ENCODE measurements around the gene TOR3A.
A peak's percentile ranks its signal among the peaks of the same experiment; 100 is the strongest.
"Not testable (repeated sequence)": the region's sequence is repeated elsewhere in the genome, so short reads cannot be mapped to it uniquely, and the experiment has no call there.

The TOR3A gene, protein sequence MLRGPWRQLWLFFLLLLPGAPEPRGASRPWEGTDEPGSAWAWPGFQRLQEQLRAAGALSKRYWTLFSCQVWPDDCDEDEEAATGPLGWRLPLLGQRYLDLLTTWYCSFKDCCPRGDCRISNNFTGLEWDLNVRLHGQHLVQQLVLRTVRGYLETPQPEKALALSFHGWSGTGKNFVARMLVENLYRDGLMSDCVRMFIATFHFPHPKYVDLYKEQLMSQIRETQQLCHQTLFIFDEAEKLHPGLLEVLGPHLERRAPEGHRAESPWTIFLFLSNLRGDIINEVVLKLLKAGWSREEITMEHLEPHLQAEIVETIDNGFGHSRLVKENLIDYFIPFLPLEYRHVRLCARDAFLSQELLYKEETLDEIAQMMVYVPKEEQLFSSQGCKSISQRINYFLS

DNA sequence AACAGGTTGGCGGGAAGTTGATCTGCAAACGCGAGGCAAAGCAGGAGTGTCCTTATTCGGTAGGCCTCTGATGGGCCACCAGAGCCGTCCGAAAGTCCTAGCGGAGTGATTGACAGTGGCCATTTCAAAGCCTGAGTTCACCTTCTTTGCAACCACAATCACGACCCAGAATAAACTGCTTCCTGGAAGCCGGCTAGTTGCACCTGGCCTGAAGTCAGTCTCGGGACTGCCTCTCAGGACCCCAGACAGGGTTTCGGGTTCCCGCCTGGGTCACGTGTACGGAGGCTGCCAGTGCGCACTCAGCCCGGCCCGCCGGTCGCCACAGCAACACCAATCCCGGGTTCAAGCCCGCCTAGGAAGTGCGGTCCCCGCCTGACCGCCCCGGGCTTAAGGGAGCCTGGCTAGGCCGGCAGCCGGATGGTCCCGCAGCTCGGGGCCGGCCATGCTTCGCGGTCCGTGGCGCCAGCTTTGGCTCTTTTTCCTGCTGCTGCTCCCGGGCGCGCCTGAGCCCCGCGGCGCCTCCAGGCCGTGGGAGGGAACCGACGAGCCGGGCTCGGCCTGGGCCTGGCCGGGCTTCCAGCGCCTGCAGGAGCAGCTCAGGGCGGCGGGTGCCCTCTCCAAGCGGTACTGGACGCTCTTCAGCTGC is at the start of gene TOR3A:
TSS of gene TOR3A (plus strand) at position 384 of the 646 bp plus-strand sequence. CDS start at position 443, 59 bp downstream.
- TF ChIP-seq, protein P1, sequence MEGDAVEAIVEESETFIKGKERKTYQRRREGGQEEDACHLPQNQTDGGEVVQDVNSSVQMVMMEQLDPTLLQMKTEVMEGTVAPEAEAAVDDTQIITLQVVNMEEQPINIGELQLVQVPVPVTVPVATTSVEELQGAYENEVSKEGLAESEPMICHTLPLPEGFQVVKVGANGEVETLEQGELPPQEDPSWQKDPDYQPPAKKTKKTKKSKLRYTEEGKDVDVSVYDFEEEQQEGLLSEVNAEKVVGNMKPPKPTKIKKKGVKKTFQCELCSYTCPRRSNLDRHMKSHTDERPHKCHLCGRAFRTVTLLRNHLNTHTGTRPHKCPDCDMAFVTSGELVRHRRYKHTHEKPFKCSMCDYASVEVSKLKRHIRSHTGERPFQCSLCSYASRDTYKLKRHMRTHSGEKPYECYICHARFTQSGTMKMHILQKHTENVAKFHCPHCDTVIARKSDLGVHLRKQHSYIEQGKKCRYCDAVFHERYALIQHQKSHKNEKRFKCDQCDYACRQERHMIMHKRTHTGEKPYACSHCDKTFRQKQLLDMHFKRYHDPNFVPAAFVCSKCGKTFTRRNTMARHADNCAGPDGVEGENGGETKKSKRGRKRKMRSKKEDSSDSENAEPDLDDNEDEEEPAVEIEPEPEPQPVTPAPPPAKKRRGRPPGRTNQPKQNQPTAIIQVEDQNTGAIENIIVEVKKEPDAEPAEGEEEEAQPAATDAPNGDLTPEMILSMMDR (IDR thresholded peaks at IDR 0.05; ENCODE audit: borderline replicate concordance, control extremely low read depth, extremely low read depth, insufficient read depth, missing control alignments), result no peak
- in situ Hi-C loops (cut with MboI; ENCODE audit: low sequenced_read_pairs, unreplicated experiment), result loop anchor here (25.0 kb wide), 1 partner anchor 730 kb away; no protein-coding TSS in a partner anchor
- DNase-seq (ENCODE audit: low spot score), result peak; percentile 96

GRCh38 chr1:179034720-179035119 is 47.1 kb upstream of the TOR3A start:
- in situ Hi-C loops (cut with MboI; ENCODE audit: low sequenced_read_pairs, unreplicated experiment), result no loop called here
- DNase-seq (ENCODE audit: low spot score), result peak; percentile 70
- TF ChIP-seq, protein P1 (IDR thresholded peaks at IDR 0.05; ENCODE audit: borderline replicate concordance, control extremely low read depth, extremely low read depth, insufficient read depth, missing control alignments), result no peak

DNA sequence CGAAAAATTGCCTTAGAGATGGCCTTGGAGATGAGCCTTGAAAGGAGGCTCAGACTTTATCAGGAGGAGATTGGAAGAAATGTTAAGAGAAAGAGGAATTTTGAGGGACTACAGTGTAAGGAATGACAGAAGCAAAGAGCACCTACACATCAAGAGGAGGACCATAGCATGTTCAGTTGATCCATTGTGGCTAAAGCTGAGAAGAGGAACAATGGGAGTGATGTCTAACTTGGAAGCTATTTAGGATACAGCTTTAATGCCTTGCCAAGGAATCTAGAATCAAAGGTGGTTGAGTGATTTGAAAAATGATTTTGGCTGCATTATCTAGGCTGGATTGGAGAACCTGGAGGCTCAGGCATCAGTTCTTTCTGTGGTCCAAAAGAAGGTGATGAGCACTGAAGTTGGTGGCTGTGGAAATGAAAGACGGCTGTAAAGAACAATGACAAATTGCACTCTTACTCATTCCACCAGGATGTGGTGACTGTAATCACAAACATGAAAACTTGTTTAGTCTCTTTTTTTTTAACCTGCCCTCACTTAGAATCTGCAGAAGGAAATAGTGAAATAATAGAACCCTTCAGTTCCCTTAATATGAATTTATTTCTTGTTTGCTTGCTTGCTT is 44.9 kb upstream of the TOR3A start:
- in situ Hi-C loops (cut with MboI; ENCODE audit: low sequenced_read_pairs, unreplicated experiment), result no loop called here
- TF ChIP-seq, protein P1 (IDR thresholded peaks at IDR 0.05; ENCODE audit: borderline replicate concordance, control extremely low read depth, extremely low read depth, insufficient read depth, missing control alignments), result no peak
- peak; percentile 41 for DNase-seq (ENCODE audit: low spot score)

DNA sequence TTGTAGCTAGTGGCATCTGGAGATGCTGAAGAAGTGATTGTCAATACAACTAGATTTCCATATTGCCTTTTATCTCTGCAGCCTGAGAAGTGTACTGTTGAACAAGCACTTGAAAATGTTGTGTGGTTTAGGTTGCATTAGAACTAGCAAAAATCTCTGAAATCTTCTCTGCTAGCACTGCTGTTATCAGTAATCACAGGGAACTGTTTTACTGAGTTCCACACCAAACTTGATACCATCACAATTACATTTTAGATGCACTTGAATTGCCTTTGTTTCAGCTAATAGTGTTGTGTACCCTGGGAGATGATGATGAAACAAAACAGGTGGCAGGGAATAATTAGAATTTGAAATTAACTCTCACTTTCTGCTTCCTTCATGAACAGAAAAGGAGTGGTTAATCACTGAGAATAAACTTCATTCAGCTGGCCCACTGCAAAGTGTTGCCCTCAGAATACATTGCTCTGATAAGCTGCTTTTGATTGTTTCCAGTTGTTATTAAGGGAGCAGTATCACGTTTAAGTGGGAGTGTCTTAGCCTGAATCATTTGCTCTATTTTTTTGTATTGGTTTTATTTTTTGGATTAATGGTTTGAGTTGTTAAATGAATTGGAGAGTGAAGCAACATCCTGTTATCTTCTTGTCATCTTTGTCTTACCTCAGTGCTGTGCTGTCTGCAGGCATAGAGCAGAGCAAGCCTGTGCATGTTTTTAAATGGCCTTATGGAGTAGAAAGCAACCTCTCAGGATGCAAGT is 43.2 kb upstream of the TOR3A start:
- no peak for DNase-seq (ENCODE audit: low spot score)
- TF ChIP-seq, protein P1 (IDR thresholded peaks at IDR 0.05; ENCODE audit: borderline replicate concordance, control extremely low read depth, extremely low read depth, insufficient read depth, missing control alignments), result no peak
- in situ Hi-C loops (cut with MboI; ENCODE audit: low sequenced_read_pairs, unreplicated experiment), result no loop called here

GRCh38 chr1:179039502-179040174 is 42.2 kb upstream of the TOR3A start:
- not testable (repeated sequence) for DNase-seq (ENCODE audit: low spot score)
- in situ Hi-C loops (cut with MboI; ENCODE audit: low sequenced_read_pairs, unreplicated experiment), result loop anchor here (10.0 kb wide), 1 partner anchor 65 kb away; no protein-coding TSS in a partner anchor

DNA sequence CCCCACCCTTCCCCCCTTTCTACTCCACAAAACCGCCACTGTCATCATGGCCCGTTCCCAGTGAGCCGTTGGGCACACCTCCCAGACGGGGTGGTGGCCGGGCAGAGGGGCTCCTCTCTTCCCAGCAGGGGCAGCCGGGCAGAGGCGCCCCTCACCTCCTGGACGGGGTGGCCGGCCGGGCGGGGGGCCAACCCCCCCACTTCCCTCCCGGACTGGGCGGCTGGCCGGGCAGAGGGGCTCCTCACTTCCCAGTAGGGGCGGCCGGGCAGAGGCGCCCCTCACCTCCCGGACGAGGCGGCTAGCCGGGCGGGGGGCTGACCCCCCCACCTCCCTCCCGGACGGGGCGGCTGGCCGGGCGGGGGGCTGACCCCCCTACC is 41.7 kb upstream of the TOR3A start:
- in situ Hi-C loops (cut with MboI; ENCODE audit: low sequenced_read_pairs, unreplicated experiment), result loop anchor here (10.0 kb wide), 1 partner anchor 65 kb away; no protein-coding TSS in a partner anchor
- not testable (repeated sequence) for DNase-seq (ENCODE audit: low spot score)

DNA sequence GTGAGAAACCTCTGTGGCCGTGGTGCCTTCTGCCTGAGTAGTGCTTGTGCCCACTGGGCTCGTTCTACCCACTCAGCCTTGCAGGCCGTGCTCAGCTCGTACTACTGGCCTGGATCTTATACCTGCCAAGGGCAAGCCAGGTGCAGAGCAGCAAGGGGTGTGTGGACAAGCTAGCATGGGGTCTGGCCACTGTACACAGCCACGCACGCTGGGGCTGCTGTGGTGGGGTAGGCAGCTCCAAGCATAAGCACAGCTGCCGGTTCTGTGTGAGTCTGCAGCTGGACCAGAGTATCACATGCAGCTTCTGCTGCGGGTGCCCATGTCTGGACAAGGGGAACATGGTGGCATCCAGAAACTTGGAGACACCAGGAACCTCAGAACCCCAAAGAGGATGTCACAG is 39.8 kb upstream of the TOR3A start:
- no peak for DNase-seq (ENCODE audit: low spot score)
- TF ChIP-seq, protein P1 (IDR thresholded peaks at IDR 0.05; ENCODE audit: borderline replicate concordance, control extremely low read depth, extremely low read depth, insufficient read depth, missing control alignments), result no peak
- in situ Hi-C loops (cut with MboI; ENCODE audit: low sequenced_read_pairs, unreplicated experiment), result loop anchor here (10.0 kb wide), 1 partner anchor 63 kb away; no protein-coding TSS in a partner anchor

All from GM13976 (cell line).